HL-60 (cell line): ENCODE results near the gene SNRNP25.

ENCODE experiments used
- DNase-seq, 2 experiments: peaks; one replicate each; pipeline ENCODE4 v3.0.0-alpha.2; 2010 to 2020; ENCODE audit warnings: low read depth in 1 of 2, low spot score in 1 of 2
- H3K27ac ChIP-seq: fragments of 250-450 bp; sonication (Bioruptor Pico); replicated peaks from 2 replicates; pipeline ENCODE4 v1.5.1; 2020; ENCODE audit warnings: mild to moderate bottlenecking, moderate library complexity
- H3K27me3 ChIP-seq: fragments of 250-450 bp; sonication (Bioruptor Pico); 2 replicates; pipeline ENCODE4 v1.5.1; 2021; ENCODE audit warnings: mild to moderate bottlenecking, moderate library complexity; ENCODE audit not compliant: insufficient read depth, poor library complexity, severe bottlenecking
- H3K4me3 ChIP-seq: replicated peaks from 2 replicates; pipeline ENCODE4 v1.5.1; 2011; ENCODE audit warnings: mild to moderate bottlenecking, control low read depth, low read length; ENCODE audit not compliant: insufficient read depth
- GABPA ChIP-seq: IDR thresholded peaks from 2 replicates; pipeline ENCODE4 v1.6.1; 2012; ENCODE audit warnings: low read depth
- POLR2AphosphoS5 ChIP-seq: IDR thresholded peaks from 2 replicates; pipeline ENCODE4 v1.6.1; 2012; ENCODE audit warnings: low read depth
- SPI1 ChIP-seq: IDR thresholded peaks from 2 replicates; pipeline ENCODE4 v1.6.1; 2012; ENCODE audit warnings: low read depth, mild to moderate bottlenecking, borderline replicate concordance
- TF ChIP-seq, protein P1 (sequence below): IDR thresholded peaks from 2 replicates; pipeline ENCODE4 v1.6.1; 2012; ENCODE audit warnings: low read depth; ENCODE audit not compliant: insufficient replicate concordance
- TF ChIP-seq, protein P2 (sequence below): IDR thresholded peaks from one replicate; pipeline ENCODE4 v1.5.1; 2011; ENCODE audit warnings: low read length, control low read depth, inconsistent platforms; ENCODE audit not compliant: insufficient read depth

Gene SNRNP25

DNA sequence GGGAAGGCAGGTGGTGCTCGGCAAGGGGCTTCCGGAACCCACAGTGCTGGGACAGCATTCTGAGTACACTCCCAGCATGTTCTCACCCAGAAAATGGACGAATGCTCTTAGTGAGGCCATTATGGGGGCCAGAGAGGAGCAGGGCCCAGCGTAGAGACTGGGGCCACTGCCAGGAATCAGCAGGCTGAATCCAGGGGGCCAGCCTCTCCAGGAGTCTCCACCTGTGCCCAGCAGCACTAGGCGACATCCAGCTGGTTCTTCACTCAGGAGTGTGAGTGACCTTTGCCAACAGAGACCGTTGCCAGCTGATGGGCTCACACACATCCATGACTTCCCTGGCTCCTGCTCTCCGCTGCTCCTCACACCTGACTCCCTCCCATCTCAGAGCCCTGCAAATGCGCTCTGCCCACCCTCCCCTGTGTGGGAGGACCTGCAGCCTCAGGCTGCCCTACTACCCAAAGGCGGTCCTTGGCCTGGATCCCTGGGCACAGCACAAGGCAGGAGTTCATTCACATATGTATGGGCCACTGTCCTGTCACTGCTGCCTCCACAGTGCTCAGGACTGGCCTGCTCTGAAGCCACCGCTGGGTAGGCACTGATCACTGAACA is 13.7 kb downstream of the SNRNP25 start:
- TF ChIP-seq GABPA (no peak), POLR2AphosphoS5 (no peak), SPI1 (no peak)
- TF ChIP-seq, protein P1, sequence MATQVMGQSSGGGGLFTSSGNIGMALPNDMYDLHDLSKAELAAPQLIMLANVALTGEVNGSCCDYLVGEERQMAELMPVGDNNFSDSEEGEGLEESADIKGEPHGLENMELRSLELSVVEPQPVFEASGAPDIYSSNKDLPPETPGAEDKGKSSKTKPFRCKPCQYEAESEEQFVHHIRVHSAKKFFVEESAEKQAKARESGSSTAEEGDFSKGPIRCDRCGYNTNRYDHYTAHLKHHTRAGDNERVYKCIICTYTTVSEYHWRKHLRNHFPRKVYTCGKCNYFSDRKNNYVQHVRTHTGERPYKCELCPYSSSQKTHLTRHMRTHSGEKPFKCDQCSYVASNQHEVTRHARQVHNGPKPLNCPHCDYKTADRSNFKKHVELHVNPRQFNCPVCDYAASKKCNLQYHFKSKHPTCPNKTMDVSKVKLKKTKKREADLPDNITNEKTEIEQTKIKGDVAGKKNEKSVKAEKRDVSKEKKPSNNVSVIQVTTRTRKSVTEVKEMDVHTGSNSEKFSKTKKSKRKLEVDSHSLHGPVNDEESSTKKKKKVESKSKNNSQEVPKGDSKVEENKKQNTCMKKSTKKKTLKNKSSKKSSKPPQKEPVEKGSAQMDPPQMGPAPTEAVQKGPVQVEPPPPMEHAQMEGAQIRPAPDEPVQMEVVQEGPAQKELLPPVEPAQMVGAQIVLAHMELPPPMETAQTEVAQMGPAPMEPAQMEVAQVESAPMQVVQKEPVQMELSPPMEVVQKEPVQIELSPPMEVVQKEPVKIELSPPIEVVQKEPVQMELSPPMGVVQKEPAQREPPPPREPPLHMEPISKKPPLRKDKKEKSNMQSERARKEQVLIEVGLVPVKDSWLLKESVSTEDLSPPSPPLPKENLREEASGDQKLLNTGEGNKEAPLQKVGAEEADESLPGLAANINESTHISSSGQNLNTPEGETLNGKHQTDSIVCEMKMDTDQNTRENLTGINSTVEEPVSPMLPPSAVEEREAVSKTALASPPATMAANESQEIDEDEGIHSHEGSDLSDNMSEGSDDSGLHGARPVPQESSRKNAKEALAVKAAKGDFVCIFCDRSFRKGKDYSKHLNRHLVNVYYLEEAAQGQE, result no peak
- TF ChIP-seq, protein P2, sequence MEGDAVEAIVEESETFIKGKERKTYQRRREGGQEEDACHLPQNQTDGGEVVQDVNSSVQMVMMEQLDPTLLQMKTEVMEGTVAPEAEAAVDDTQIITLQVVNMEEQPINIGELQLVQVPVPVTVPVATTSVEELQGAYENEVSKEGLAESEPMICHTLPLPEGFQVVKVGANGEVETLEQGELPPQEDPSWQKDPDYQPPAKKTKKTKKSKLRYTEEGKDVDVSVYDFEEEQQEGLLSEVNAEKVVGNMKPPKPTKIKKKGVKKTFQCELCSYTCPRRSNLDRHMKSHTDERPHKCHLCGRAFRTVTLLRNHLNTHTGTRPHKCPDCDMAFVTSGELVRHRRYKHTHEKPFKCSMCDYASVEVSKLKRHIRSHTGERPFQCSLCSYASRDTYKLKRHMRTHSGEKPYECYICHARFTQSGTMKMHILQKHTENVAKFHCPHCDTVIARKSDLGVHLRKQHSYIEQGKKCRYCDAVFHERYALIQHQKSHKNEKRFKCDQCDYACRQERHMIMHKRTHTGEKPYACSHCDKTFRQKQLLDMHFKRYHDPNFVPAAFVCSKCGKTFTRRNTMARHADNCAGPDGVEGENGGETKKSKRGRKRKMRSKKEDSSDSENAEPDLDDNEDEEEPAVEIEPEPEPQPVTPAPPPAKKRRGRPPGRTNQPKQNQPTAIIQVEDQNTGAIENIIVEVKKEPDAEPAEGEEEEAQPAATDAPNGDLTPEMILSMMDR, result no peak
- Histone ChIP-seq H3K27me3 (peaks cover 12% of the 10 kb centered on the region), H3K27ac (no peak overlapping the region), H3K4me3 (no peak overlapping the region)
- DNase-seq, result no peak

DNA sequence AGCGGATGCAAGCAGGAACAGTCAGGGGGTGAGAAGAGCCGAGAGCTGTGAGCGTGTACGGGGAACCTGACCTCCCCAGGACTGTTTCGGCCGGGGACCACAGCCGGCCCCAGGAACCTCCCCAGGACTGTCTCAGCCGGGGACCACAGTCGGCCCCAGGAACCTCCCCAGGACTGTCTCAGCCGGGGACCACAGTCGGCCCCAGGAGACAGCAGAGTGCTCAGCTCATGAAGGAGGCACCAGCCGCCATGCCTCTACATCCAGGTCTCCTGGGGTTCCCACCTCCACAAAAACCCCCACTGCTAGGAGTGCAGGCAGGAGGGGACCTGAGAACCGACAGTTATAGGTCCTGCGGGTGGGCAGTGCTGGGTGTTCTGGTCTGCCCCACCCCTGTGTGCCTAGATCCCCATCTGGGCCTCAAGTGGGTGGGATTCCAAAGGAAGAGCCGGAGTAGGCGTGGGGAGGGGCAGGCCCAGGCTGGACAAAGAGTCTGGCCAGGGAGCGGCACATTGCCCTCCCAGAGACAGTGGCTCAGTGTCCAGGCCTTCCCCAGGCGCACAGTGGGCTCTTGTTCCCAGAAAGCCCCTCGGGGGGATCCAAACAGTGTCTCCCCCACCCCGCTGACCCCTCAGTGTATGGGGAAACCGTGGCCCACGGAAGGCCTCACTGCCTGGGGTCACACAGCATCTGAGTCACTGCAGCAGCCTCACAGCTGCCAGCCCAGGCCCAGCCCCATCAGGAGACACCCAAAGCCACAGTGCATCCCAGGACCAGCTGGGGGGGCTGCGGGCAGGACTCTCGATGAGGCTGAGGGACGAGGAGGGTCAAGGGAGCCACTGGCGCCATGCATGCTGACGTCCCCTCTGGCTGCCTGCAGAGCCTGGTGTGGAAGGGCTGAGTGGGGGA is 14.5 kb downstream of the SNRNP25 start:
- no peak overlapping the region for H3K27ac ChIP-seq

DNA sequence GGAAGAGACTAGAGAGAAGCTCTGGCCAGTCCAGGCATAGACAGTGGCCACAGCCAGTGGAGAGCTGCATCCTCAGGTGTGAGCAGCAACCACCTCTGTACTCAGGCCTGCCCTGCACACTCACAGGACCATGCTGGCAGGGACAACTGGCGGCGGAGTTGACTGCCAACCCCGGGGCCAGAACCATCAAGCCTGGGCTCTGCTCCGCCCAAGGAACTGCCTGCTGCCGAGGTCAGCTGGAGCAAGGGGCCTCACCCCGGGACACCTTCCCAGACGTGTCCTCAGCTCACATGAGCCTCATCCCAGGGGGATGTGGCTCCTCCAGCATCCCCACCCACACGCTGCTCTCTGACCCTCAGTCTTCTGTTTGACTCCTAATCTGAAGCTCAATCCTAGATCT is 15.6 kb downstream of the SNRNP25 start:
- TF ChIP-seq POLR2AphosphoS5, result no peak
- TF ChIP-seq GABPA, result no peak
- TF ChIP-seq, protein P2, result no peak
- no peak for TF ChIP-seq SPI1
- TF ChIP-seq, protein P1, result no peak
- DNase-seq, result no peak
- no peak overlapping the region for H3K4me3 ChIP-seq
- H3K27ac ChIP-seq, result no peak overlapping the region
- peaks cover 20% of the 10 kb centered on the region for H3K27me3 ChIP-seq

More for the DNA sequence above, 14.5 kb downstream of the SNRNP25 start:
- Histone ChIP-seq H3K27me3 (peaks cover 18% of the 10 kb centered on the region), H3K4me3 (no peak overlapping the region)
- no peak for DNase-seq
- TF ChIP-seq, protein P2, result no peak
- no peak for TF ChIP-seq POLR2AphosphoS5
- TF ChIP-seq, protein P1, result no peak
- TF ChIP-seq SPI1, result no peak
- TF ChIP-seq GABPA, result no peak
